Measurements from ENCODE around the gene FAM168B. TPM values are rescaled to one million over a fixed set of nuclear protein-coding genes. Genes with fewer than 3 reads are reported as not detected.

FAM168B gene
- total and polyA plus RNA-seq, 2 of the 13 experiments (the other 11 are each of a cell fraction or from before 2014, with no cell fraction given): 64.5 to 113 TPM

DNA sequence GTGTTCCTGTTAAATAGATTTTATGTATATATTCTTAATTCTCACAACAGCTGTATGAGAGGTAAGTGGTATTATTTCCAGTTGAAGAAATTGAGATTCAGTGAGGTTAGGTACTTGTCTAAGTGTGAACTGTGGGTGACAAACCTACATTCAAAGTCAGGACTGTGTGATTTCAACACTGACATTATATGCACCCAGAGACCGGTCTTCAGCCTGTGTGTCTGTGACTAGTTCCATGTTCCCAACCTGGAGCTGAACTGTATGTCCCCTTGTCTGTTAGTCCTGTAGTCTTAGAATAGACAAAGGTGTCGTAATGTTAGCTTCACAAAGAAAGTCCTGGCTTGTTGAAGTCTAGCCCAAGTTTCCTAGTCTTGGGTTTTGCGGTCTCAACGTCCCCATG, 29.2 kb upstream of the FAM168B start (continued):
- TF ChIP-seq, protein P1, sequence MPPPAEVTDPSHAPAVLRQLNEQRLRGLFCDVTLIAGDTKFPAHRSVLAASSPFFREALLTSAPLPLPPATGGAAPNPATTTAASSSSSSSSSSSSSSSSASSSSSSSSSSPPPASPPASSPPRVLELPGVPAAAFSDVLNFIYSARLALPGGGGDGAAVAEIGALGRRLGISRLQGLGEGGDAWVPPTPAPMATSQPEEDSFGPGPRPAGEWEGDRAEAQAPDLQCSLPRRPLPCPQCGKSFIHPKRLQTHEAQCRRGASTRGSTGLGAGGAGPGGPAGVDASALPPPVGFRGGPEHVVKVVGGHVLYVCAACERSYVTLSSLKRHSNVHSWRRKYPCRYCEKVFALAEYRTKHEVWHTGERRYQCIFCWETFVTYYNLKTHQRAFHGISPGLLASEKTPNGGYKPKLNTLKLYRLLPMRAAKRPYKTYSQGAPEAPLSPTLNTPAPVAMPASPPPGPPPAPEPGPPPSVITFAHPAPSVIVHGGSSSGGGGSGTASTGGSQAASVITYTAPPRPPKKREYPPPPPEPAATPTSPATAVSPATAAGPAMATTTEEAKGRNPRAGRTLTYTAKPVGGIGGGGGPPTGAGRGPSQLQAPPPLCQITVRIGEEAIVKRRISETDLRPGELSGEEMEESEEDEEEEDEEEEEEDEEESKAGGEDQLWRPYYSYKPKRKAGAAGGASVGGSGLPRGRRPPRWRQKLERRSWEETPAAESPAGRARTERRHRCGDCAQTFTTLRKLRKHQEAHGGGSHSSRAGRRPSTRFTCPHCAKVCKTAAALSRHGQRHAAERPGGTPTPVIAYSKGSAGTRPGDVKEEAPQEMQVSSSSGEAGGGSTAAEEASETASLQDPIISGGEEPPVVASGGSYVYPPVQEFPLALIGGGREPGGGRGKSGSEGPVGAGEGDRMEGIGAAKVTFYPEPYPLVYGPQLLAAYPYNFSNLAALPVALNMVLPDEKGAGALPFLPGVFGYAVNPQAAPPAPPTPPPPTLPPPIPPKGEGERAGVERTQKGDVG (CRISPR knock-in tag; IDR thresholded peaks at IDR 0.05; ENCODE audit: borderline replicate concordance): no peak
- TF ChIP-seq SIN3B (IDR thresholded peaks at IDR 0.05; ENCODE audit: low read length): no peak

- POLR2A ChIA-PET: interaction anchor here (1.6 to 1.7 kb wide), 2 partner anchors 16 to 27 kb away, joined by 3 to 4 read pairs; partner anchors contain the start of gene PLEKHB2
Measured at GRCh38 chr2:131121464-131121863, 28.2 kb upstream of the FAM168B start.

More at GRCh38 chr2:131121464-131121863, 28.2 kb upstream of the FAM168B start:
- no peak for FAIRE-seq
- TF ChIP-seq, protein P2, sequence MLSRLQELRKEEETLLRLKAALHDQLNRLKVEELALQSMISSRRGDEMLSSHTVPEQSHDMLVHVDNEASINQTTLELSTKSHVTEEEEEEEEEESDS (CRISPR knock-in tag; IDR thresholded peaks at IDR 0.05; ENCODE audit: borderline replicate concordance): no peak
- TF ChIP-seq POLR2A (IDR thresholded peaks at IDR 0.05; ENCODE audit: insufficient read depth in 1 of 2, low read depth in 2 of 2, low read length in 2 of 2) (no peak), ZNF75D (CRISPR knock-in tag; IDR thresholded peaks at IDR 0.05; ENCODE audit: borderline replicate concordance) (no peak), RFX3 (CRISPR knock-in tag; IDR thresholded peaks at IDR 0.05) (no peak), NAIF1 (CRISPR knock-in tag; IDR thresholded peaks at IDR 0.05; ENCODE audit: borderline replicate concordance) (no peak), FOXM1 (CRISPR knock-in tag; IDR thresholded peaks at IDR 0.05) (no peak), ZNF556 (CRISPR knock-in tag; IDR thresholded peaks at IDR 0.05; ENCODE audit: borderline replicate concordance) (no peak), FLYWCH1 (CRISPR knock-in tag; IDR thresholded peaks at IDR 0.05) (no peak), POGZ (CRISPR knock-in tag; IDR thresholded peaks at IDR 0.05) (no peak)
- TF ChIP-seq, protein P3, sequence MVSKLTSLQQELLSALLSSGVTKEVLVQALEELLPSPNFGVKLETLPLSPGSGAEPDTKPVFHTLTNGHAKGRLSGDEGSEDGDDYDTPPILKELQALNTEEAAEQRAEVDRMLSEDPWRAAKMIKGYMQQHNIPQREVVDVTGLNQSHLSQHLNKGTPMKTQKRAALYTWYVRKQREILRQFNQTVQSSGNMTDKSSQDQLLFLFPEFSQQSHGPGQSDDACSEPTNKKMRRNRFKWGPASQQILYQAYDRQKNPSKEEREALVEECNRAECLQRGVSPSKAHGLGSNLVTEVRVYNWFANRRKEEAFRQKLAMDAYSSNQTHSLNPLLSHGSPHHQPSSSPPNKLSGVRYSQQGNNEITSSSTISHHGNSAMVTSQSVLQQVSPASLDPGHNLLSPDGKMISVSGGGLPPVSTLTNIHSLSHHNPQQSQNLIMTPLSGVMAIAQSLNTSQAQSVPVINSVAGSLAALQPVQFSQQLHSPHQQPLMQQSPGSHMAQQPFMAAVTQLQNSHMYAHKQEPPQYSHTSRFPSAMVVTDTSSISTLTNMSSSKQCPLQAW (CRISPR knock-in tag; IDR thresholded peaks at IDR 0.05): no peak
- TF ChIP-seq, protein P4, sequence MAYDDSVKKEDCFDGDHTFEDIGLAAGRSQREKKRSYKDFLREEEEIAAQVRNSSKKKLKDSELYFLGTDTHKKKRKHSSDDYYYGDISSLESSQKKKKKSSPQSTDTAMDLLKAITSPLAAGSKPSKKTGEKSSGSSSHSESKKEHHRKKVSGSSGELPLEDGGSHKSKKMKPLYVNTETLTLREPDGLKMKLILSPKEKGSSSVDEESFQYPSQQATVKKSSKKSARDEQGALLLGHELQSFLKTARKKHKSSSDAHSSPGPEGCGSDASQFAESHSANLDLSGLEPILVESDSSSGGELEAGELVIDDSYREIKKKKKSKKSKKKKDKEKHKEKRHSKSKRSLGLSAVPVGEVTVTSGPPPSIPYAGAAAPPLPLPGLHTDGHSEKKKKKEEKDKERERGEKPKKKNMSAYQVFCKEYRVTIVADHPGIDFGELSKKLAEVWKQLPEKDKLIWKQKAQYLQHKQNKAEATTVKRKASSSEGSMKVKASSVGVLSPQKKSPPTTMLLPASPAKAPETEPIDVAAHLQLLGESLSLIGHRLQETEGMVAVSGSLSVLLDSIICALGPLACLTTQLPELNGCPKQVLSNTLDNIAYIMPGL (CRISPR knock-in tag; IDR thresholded peaks at IDR 0.05; ENCODE audit: borderline replicate concordance in 1 of 2, low read depth in 1 of 2): no peak
- Histone ChIP-seq H3K79me2 (ENCODE audit: insufficient read depth, low read length) (peaks cover 72% of the 10 kb centered on the region), H3K9ac (ENCODE audit: insufficient read depth, low read depth, low read length) (no peak overlapping the region), H3K9me3 (ENCODE audit: low read length) (no peaks in the 10 kb centered on the region), H3K36me3 (replicated peaks in 1 of 2; ENCODE audit: control insufficient read depth in 1 of 2, insufficient read depth in 2 of 2, low read length in 2 of 2) (peaks cover 14 to 41% of the 10 kb centered on the region in 2 experiments), H3K4me3 (replicated peaks in 1 of 3; ENCODE audit: insufficient read depth in 1 of 3, low read depth in 2 of 3, low read length in 3 of 3) (no peak overlapping the region), H3K27me3 (ENCODE audit: control insufficient read depth in 1 of 2, insufficient read depth in 2 of 2, low read length in 2 of 2) (no peaks in the 10 kb centered on the region), H3K4me1 (ENCODE audit: insufficient read depth, low read length) (peaks cover 7% of the 10 kb centered on the region), H4K20me1 (ENCODE audit: insufficient read depth, low read length) (peaks cover 37% of the 10 kb centered on the region; the same call in 1 of the 2 replicates), H3K27ac (ENCODE audit: extremely low read length, insufficient read depth, low read length) (no peak overlapping the region), H3K4me2 (ENCODE audit: low read depth, low read length) (no peak overlapping the region), H2AFZ (ENCODE audit: low read length) (no peak overlapping the region)
- no TSS peak for BruUV-seq (replicated peaks)
- DNase-seq (ENCODE audit: low spot score): no peak
- intact Hi-C loops (cut with micrococcal nuclease; ENCODE audit: unreplicated experiment): no loop called here
- CTCF ChIA-PET (ENCODE audit: low intra/inter-chr PET ratio, low total read pairs): no interaction called here
- in situ Hi-C loops (cut with HindIII; ENCODE audit: extremely low pct_ligation_motif_present, low pct_unique_long_range_greater_than_20kb): no loop called here
- ATAC-seq: no peak
- WGBS (ENCODE audit: low lambda C conversion rate): 99% methylated on average over 4 of the region's 4 CpGs

All from HepG2 (cell line).